GM12878 (cell line): ENCODE results near the gene ETV6. TPM values are rescaled to one million over a fixed set of nuclear protein-coding genes. Genes with fewer than 3 reads are reported as not detected.

Experiments used
- CHD2 ChIP-seq: IDR thresholded peaks from 2 replicates; pipeline ENCODE4 v1.6.1; 2011; ENCODE audit warnings: low read depth, low read length, improper control_type of control experiment, borderline replicate concordance
- EED ChIP-seq: sonication (generic); IDR thresholded peaks from 2 replicates; pipeline ENCODE4 v1.6.1; 2016; ENCODE audit warnings: antibody characterized with exemption, low read depth
- FOS ChIP-seq: IDR thresholded peaks from 3 replicates; pipeline ENCODE4 v1.6.1; 2011; ENCODE audit warnings: borderline replicate concordance; ENCODE audit not compliant: insufficient read length; ENCODE audit errors: extremely low read depth
- MEF2A ChIP-seq: IDR thresholded peaks from 2 replicates; pipeline ENCODE4 v1.6.1; 2011; ENCODE audit warnings: low read depth, mild to moderate bottlenecking, low read length, moderate library complexity; ENCODE audit not compliant: insufficient read depth
- MEF2B ChIP-seq: fragments of 450-650 bp; IDR thresholded peaks from 2 replicates; pipeline ENCODE4 v1.6.1; 2018; ENCODE audit warnings: mild to moderate bottlenecking, moderate library complexity; ENCODE audit not compliant: partially characterized antibody, poor library complexity, severe bottlenecking
- PKNOX1 ChIP-seq: fragments of 450-650 bp; IDR thresholded peaks from 2 replicates; pipeline ENCODE4 v1.6.1; 2016; ENCODE audit warnings: mild to moderate bottlenecking
- POLR2AphosphoS2 ChIP-seq: IDR thresholded peaks from 2 replicates; pipeline ENCODE4 v1.6.1; 2011; ENCODE audit warnings: low read depth, mild to moderate bottlenecking, low read length, improper control_type of control experiment, moderate library complexity
- RAD21 ChIP-seq: IDR thresholded peaks from 2 replicates; pipeline ENCODE4 v1.6.1; 2011; ENCODE audit warnings: mild to moderate bottlenecking, low read depth, low read length, moderate library complexity; ENCODE audit not compliant: insufficient read depth
- SIN3A ChIP-seq: IDR thresholded peaks from 2 replicates; pipeline ENCODE4 v1.6.1; 2012; ENCODE audit warnings: low read depth, low read length, improper control_type of control experiment
- SP1 ChIP-seq: IDR thresholded peaks from one replicate; pipeline ENCODE4 v1.6.1; 2011; ENCODE audit warnings: low read depth, low read length
- SREBF2 ChIP-seq: IDR thresholded peaks from 2 replicates; pipeline ENCODE4 v1.6.1; 2012; ENCODE audit warnings: mild to moderate bottlenecking, low read length
- SRF ChIP-seq, 2 experiments: IDR thresholded peaks; 2 replicates each; pipeline ENCODE4 v1.6.1; 2011; ENCODE audit warnings: low read depth in 2 of 2, low read length in 2 of 2, mild to moderate bottlenecking in 1 of 2, moderate library complexity in 1 of 2
- TARDBP ChIP-seq: IDR thresholded peaks from 2 replicates; pipeline ENCODE4 v1.6.1; 2016; ENCODE audit warnings: borderline replicate concordance
- WRNIP1 ChIP-seq: IDR thresholded peaks from 2 replicates; pipeline ENCODE4 v1.6.1; 2011; ENCODE audit warnings: low read depth, low read length, improper control_type of control experiment, borderline replicate concordance
- YY1 ChIP-seq: IDR thresholded peaks from 2 replicates; pipeline ENCODE4 v1.6.1; 2011; ENCODE audit warnings: low read depth, mild to moderate bottlenecking, low read length
- ZNF207 ChIP-seq: fragments of 450-650 bp; IDR thresholded peaks from 2 replicates; pipeline ENCODE4 v1.6.1; 2014; ENCODE audit warnings: antibody characterized with exemption, mild to moderate bottlenecking, borderline replicate concordance
- ZZZ3 ChIP-seq: IDR thresholded peaks from 2 replicates; pipeline ENCODE4 v1.6.1; 2011; ENCODE audit warnings: low read depth; ENCODE audit not compliant: control insufficient read depth, insufficient read length
- polyA plus RNA-seq, 11 experiments: library from polyadenylated mRNA; depleted of rRNA in 4 of 11; unstranded in 6 of 11; stranded (reverse) in 5 of 11; fragments of >200 nt; fragmentation: Nextera tagmentation in 4 of 11; fragmentation: Illumina TruSeq in 1 of 11; extraction: Ambion mirVana in 4 of 11; extraction: Trizol in 1 of 11; gene quantifications; 1 replicate in 1 of 11; 2 replicates in 10 of 11; pipeline versions ENCODE4 v1.2.1 to v1.2.3, GENCODE V29; 2011 to 2016; ENCODE audit warnings: inconsistent platforms in 2 of 11, missing spikeins in 2 of 11, low read depth in 1 of 11
- total RNA-seq, 4 experiments: library from RNA; depleted of rRNA in 3 of 4; stranded (reverse); fragments of >200 nt in 3 of 4; fragmentation: Illumina TruSeq in 1 of 4; extraction: Trizol in 1 of 4; gene quantifications; 2 replicates each; pipeline versions ENCODE4 v1.2.1 to v1.2.3, GENCODE V29; 2013 to 2021
- TF ChIP-seq, protein P1 (sequence below): IDR thresholded peaks from 2 replicates; pipeline ENCODE4 v1.6.1; 2011; ENCODE audit warnings: mild to moderate bottlenecking, low read depth, low read length, moderate library complexity; ENCODE audit not compliant: insufficient replicate concordance
- TF ChIP-seq, protein P2 (sequence below): fragments of 450-650 bp; IDR thresholded peaks from 2 replicates; pipeline ENCODE4 v1.6.1; 2017; ENCODE audit warnings: mild to moderate bottlenecking, moderate library complexity
- TF ChIP-seq, protein P3 (sequence below): fragments of 450-650 bp; formaldehyde crosslinking; IDR thresholded peaks from 2 replicates; pipeline ENCODE4 v1.4.0; 2022; ENCODE audit warnings: mild to moderate bottlenecking, moderate library complexity

Gene ETV6
- total and polyA plus RNA-seq, 10 of the 15 experiments (the other 5 are each of a cell fraction or from before 2014, with no cell fraction given), result 6.6 to 74.8 (median 24.6) TPM

- TF ChIP-seq PKNOX1 (no peak), SRF (IDR thresholded peaks at IDR 0.05; ENCODE audit: low read depth in 2 of 2, low read length in 2 of 2) (no peak), TARDBP (0 out of 2 replicates have a peak, but pooled peaks have one; percentile 12), SP1 (no peak), RAD21 (0 out of 2 replicates have a peak, but pooled peaks have one; percentile 9), MEF2B (no peak), WRNIP1 (no peak), FOS (no peak), CHD2 (0 out of 2 replicates have a peak, but pooled peaks have one; percentile 18), SIN3A (no peak; the same call in 1 of the 2 replicates), POLR2AphosphoS2 (no peak), YY1 (0 out of 2 replicates have a peak, but pooled peaks have one; percentile 22), ZZZ3 (no peak), SREBF2 (no peak), MEF2A (no peak), EED (peak; percentile 80), ZNF207 (no peak)
- TF ChIP-seq, protein P1, sequence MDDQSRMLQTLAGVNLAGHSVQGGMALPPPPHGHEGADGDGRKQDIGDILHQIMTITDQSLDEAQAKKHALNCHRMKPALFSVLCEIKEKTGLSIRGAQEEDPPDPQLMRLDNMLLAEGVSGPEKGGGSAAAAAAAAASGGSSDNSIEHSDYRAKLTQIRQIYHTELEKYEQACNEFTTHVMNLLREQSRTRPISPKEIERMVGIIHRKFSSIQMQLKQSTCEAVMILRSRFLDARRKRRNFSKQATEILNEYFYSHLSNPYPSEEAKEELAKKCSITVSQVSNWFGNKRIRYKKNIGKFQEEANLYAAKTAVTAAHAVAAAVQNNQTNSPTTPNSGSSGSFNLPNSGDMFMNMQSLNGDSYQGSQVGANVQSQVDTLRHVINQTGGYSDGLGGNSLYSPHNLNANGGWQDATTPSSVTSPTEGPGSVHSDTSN, result no peak
- TF ChIP-seq, protein P2, sequence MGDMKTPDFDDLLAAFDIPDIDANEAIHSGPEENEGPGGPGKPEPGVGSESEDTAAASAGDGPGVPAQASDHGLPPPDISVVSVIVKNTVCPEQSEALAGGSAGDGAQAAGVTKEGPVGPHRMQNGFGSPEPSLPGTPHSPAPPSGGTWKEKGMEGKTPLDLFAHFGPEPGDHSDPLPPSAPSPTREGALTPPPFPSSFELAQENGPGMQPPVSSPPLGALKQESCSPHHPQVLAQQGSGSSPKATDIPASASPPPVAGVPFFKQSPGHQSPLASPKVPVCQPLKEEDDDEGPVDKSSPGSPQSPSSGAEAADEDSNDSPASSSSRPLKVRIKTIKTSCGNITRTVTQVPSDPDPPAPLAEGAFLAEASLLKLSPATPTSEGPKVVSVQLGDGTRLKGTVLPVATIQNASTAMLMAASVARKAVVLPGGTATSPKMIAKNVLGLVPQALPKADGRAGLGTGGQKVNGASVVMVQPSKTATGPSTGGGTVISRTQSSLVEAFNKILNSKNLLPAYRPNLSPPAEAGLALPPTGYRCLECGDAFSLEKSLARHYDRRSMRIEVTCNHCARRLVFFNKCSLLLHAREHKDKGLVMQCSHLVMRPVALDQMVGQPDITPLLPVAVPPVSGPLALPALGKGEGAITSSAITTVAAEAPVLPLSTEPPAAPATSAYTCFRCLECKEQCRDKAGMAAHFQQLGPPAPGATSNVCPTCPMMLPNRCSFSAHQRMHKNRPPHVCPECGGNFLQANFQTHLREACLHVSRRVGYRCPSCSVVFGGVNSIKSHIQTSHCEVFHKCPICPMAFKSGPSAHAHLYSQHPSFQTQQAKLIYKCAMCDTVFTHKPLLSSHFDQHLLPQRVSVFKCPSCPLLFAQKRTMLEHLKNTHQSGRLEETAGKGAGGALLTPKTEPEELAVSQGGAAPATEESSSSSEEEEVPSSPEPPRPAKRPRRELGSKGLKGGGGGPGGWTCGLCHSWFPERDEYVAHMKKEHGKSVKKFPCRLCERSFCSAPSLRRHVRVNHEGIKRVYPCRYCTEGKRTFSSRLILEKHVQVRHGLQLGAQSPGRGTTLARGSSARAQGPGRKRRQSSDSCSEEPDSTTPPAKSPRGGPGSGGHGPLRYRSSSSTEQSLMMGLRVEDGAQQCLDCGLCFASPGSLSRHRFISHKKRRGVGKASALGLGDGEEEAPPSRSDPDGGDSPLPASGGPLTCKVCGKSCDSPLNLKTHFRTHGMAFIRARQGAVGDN, result 0 out of 2 replicates have a peak, but pooled peaks have one; percentile 25
- TF ChIP-seq, protein P3, sequence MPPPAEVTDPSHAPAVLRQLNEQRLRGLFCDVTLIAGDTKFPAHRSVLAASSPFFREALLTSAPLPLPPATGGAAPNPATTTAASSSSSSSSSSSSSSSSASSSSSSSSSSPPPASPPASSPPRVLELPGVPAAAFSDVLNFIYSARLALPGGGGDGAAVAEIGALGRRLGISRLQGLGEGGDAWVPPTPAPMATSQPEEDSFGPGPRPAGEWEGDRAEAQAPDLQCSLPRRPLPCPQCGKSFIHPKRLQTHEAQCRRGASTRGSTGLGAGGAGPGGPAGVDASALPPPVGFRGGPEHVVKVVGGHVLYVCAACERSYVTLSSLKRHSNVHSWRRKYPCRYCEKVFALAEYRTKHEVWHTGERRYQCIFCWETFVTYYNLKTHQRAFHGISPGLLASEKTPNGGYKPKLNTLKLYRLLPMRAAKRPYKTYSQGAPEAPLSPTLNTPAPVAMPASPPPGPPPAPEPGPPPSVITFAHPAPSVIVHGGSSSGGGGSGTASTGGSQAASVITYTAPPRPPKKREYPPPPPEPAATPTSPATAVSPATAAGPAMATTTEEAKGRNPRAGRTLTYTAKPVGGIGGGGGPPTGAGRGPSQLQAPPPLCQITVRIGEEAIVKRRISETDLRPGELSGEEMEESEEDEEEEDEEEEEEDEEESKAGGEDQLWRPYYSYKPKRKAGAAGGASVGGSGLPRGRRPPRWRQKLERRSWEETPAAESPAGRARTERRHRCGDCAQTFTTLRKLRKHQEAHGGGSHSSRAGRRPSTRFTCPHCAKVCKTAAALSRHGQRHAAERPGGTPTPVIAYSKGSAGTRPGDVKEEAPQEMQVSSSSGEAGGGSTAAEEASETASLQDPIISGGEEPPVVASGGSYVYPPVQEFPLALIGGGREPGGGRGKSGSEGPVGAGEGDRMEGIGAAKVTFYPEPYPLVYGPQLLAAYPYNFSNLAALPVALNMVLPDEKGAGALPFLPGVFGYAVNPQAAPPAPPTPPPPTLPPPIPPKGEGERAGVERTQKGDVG (CRISPR knock-in tag), result no peak
Observed at GRCh38 chr12:11649413-11650285, at the start of gene ETV6 (continued).
